ENCODE measurements around the gene RBM10. TPM values are rescaled to one million over a fixed set of nuclear protein-coding genes. Genes with fewer than 3 reads are reported as not detected.

The RBM10 gene
- total RNA-seq, 2 experiments from 2014 or later, result 44.9 to 45.6 TPM

GRCh38 chrX:47174376-47174775, 29.4 kb downstream of the RBM10 start:
- H3K9me3 ChIP-seq (ENCODE audit: low read length), result no peaks in the 10 kb centered on the region
- H3K36me3 ChIP-seq (ENCODE audit: insufficient read depth, low read length), result peaks cover 34% of the 10 kb centered on the region
- no peak overlapping the region for H3K27ac ChIP-seq (ENCODE audit: low read depth, low read length, poor library complexity, severe bottlenecking)
- H3K4me3 ChIP-seq (ENCODE audit: low read depth, low read length, poor library complexity, severe bottlenecking), result no peak overlapping the region
- H3K4me2 ChIP-seq (ENCODE audit: low read length), result no peak overlapping the region
- DNase-seq (ENCODE audit: low spot score), result no peak
- ChIA-PET POLR2A (no interaction called here), CTCF (ENCODE audit: unreplicated experiment) (no interaction called here)
- no peaks in the 10 kb centered on the region for H3K9me2 ChIP-seq (ENCODE audit: insufficient read depth, low read length)
- H4K20me1 ChIP-seq (ENCODE audit: insufficient read depth, low read length), result no peaks in the 10 kb centered on the region
- no peak for TF ChIP-seq EZH2phosphoT487 (IDR thresholded peaks at IDR 0.05; ENCODE audit: borderline replicate concordance, low read depth, low read length)
- no peak for TF ChIP-seq CTCF (conservative IDR thresholded peaks at IDR 0.05; ENCODE audit: low read length)
- no peak overlapping the region for H2AFZ ChIP-seq (ENCODE audit: low read length)
- H3K4me1 ChIP-seq (ENCODE audit: insufficient read depth, low read length, poor library complexity, severe bottlenecking), result no peaks in the 10 kb centered on the region
- no TSS peak for BruUV-seq (replicated peaks)
- intact Hi-C loops (cut with micrococcal nuclease; ENCODE audit: unreplicated experiment), result no loop called here
- no peaks in the 10 kb centered on the region for H3K79me2 ChIP-seq (ENCODE audit: insufficient read depth, low read depth, low read length)

GRCh38 chrX:47174846-47175587, 30.0 kb downstream of the RBM10 start:
- H4K20me1 ChIP-seq (ENCODE audit: insufficient read depth, low read length), result no peaks in the 10 kb centered on the region
- H3K9me2 ChIP-seq (ENCODE audit: insufficient read depth, low read length), result no peaks in the 10 kb centered on the region
- BruUV-seq (replicated peaks), result no TSS peak
- no peak overlapping the region for H3K4me2 ChIP-seq (ENCODE audit: low read length)
- H3K36me3 ChIP-seq (ENCODE audit: insufficient read depth, low read length), result peaks cover 34% of the 10 kb centered on the region
- DNase-seq (ENCODE audit: low spot score), result no peak
- no peaks in the 10 kb centered on the region for H3K4me1 ChIP-seq (ENCODE audit: insufficient read depth, low read length, poor library complexity, severe bottlenecking)
- CTCF ChIA-PET (ENCODE audit: unreplicated experiment), result no interaction called here
- no peak overlapping the region for H3K27ac ChIP-seq (ENCODE audit: low read depth, low read length, poor library complexity, severe bottlenecking)
- H2AFZ ChIP-seq (ENCODE audit: low read length), result no peak overlapping the region
- POLR2A ChIA-PET, result no interaction called here
- intact Hi-C loops (cut with micrococcal nuclease; ENCODE audit: unreplicated experiment), result no loop called here
- H3K79me2 ChIP-seq (ENCODE audit: insufficient read depth, low read depth, low read length), result no peaks in the 10 kb centered on the region
- no peak for TF ChIP-seq CTCF (conservative IDR thresholded peaks at IDR 0.05; ENCODE audit: low read length)
- TF ChIP-seq EZH2phosphoT487 (IDR thresholded peaks at IDR 0.05; ENCODE audit: borderline replicate concordance, low read depth, low read length), result no peak
- H3K9me3 ChIP-seq (ENCODE audit: low read length), result no peaks in the 10 kb centered on the region
- H3K4me3 ChIP-seq (ENCODE audit: low read depth, low read length, poor library complexity, severe bottlenecking), result no peak overlapping the region

- Histone ChIP-seq H3K9me2 (ENCODE audit: insufficient read depth, low read length) (no peaks in the 10 kb centered on the region), H3K4me2 (ENCODE audit: low read length) (no peak overlapping the region), H3K4me3 (ENCODE audit: low read depth, low read length, poor library complexity, severe bottlenecking) (no peak overlapping the region), H3K79me2 (ENCODE audit: insufficient read depth, low read depth, low read length) (no peaks in the 10 kb centered on the region), H3K9me3 (ENCODE audit: low read length) (no peaks in the 10 kb centered on the region), H3K27ac (ENCODE audit: low read depth, low read length, poor library complexity, severe bottlenecking) (no peak overlapping the region), H3K36me3 (ENCODE audit: insufficient read depth, low read length) (peaks cover 34% of the 10 kb centered on the region), H4K20me1 (ENCODE audit: insufficient read depth, low read length) (no peaks in the 10 kb centered on the region), H2AFZ (ENCODE audit: low read length) (no peak overlapping the region), H3K4me1 (ENCODE audit: insufficient read depth, low read length, poor library complexity, severe bottlenecking) (no peaks in the 10 kb centered on the region)
- no TSS peak for BruUV-seq (replicated peaks)
- DNase-seq (ENCODE audit: low spot score), result no peak
- no peak for TF ChIP-seq CTCF (conservative IDR thresholded peaks at IDR 0.05; ENCODE audit: low read length)
- no peak for TF ChIP-seq EZH2phosphoT487 (IDR thresholded peaks at IDR 0.05; ENCODE audit: borderline replicate concordance, low read depth, low read length)
- ChIA-PET CTCF (ENCODE audit: unreplicated experiment) (no interaction called here), POLR2A (no interaction called here)
- intact Hi-C loops (cut with micrococcal nuclease; ENCODE audit: unreplicated experiment), result no loop called here
Observed at GRCh38 chrX:47175588-47175980, 30.6 kb downstream of the RBM10 start.
